Endothelial cell (in vitro differentiated cells): Measurements from ENCODE around the gene RIOK2. TPM values are rescaled to one million over a fixed set of nuclear protein-coding genes. Genes with fewer than 3 reads are reported as not detected.

Experiments
- DNase-seq: peaks from one replicate; pipeline ENCODE4 v3.0.0; 2021; ENCODE audit warnings: low spot score
- H3K27ac Mint-ChIP-seq: one replicate; pipeline ENCODE4 v1.8.0; 2021; ENCODE audit warnings: mixed read lengths, inconsistent platforms; ENCODE audit not compliant: unreplicated experiment
- H3K27me3 Mint-ChIP-seq: one replicate; pipeline ENCODE4 v1.8.0; 2021; ENCODE audit warnings: mild to moderate bottlenecking, moderate library complexity, mixed read lengths, inconsistent platforms; ENCODE audit not compliant: unreplicated experiment
- H3K36me3 Mint-ChIP-seq: one replicate; pipeline ENCODE4 v1.8.0; 2021; ENCODE audit warnings: mild to moderate bottlenecking, low read depth, mixed read lengths, inconsistent platforms; ENCODE audit not compliant: unreplicated experiment
- H3K4me1 Mint-ChIP-seq: one replicate; pipeline ENCODE4 v1.8.0; 2021; ENCODE audit warnings: mild to moderate bottlenecking, mixed read lengths, inconsistent platforms; ENCODE audit not compliant: unreplicated experiment
- H3K4me3 Mint-ChIP-seq: one replicate; pipeline ENCODE4 v1.8.0; 2021; ENCODE audit warnings: mild to moderate bottlenecking, mixed read lengths, inconsistent platforms; ENCODE audit not compliant: unreplicated experiment
- H3K9me3 Mint-ChIP-seq: one replicate; pipeline ENCODE4 v1.8.0; 2021; ENCODE audit warnings: mixed read lengths, inconsistent platforms; ENCODE audit not compliant: unreplicated experiment
- total RNA-seq: library from RNA; stranded (reverse); fragmentation: NEBNext Ultra II Directional; extraction: Animal tissue kit (Norgen Biotek cat#: 25700); gene quantifications from one replicate; pipeline ENCODE4 v1.2.1, GENCODE V29; 2021; ENCODE audit not compliant: unreplicated experiment
- TF ChIP-seq, protein P1 (sequence below): fragments of 200-600 bp; sonication (generic); IDR thresholded peaks from one replicate; pipeline ENCODE4 v1.5.0; 2021; ENCODE audit warnings: antibody characterized with exemption; ENCODE audit not compliant: unreplicated experiment

RIOK2 gene
- total RNA-seq, 1 donor from 2014 or later: 30.7 TPM

DNA sequence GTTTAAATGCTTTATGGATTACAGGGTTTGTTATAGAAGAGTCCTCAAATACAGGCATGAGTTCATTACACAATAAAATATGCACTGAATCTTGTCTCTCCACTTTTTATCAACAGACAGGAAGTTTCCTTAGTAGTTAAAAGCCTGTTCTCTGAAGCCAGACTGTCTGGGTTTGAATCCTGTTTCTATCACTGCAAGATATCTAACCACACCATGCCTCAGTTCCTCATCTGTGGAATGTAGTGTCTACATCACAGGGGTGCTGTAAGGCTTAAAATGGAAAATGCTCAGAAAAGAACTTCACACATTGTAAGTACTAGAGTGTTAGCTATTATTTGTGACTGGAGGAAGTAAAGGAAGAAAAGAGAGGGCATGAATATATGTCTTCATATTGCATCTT lies 49.9 kb downstream of the RIOK2 start:
- peaks cover 4% of the 10 kb centered on the region for H3K27me3 Mint-ChIP-seq
- TF ChIP-seq, protein P1, sequence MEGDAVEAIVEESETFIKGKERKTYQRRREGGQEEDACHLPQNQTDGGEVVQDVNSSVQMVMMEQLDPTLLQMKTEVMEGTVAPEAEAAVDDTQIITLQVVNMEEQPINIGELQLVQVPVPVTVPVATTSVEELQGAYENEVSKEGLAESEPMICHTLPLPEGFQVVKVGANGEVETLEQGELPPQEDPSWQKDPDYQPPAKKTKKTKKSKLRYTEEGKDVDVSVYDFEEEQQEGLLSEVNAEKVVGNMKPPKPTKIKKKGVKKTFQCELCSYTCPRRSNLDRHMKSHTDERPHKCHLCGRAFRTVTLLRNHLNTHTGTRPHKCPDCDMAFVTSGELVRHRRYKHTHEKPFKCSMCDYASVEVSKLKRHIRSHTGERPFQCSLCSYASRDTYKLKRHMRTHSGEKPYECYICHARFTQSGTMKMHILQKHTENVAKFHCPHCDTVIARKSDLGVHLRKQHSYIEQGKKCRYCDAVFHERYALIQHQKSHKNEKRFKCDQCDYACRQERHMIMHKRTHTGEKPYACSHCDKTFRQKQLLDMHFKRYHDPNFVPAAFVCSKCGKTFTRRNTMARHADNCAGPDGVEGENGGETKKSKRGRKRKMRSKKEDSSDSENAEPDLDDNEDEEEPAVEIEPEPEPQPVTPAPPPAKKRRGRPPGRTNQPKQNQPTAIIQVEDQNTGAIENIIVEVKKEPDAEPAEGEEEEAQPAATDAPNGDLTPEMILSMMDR: no peak
- no peak for DNase-seq
- peaks cover 5% of the 10 kb centered on the region for H3K4me1 Mint-ChIP-seq
- H3K27ac Mint-ChIP-seq: no peak overlapping the region
- H3K9me3 Mint-ChIP-seq: no peaks in the 10 kb centered on the region
- no peaks in the 10 kb centered on the region for H3K36me3 Mint-ChIP-seq
- no peak overlapping the region for H3K4me3 Mint-ChIP-seq

DNA sequence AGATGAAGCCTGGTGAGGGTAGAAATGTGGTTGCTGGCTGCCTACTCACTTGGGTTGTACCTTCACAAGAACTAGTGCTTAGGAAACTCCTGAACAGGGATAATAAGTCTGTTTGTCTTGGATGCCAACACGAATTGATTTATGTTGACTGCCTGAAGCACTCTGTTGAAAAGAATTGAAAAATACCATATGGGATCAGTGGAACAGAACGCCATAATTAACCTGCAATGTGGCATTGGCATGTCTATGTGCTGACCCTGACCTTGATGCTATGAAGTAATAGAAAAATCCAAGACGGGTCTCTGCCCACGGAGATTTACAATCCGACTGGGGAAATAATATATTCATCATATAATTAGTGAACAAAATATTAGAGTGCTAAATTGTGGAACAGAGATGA lies 51.1 kb downstream of the RIOK2 start:
- Mint-ChIP-seq H3K27ac (no peak overlapping the region), H3K9me3 (no peaks in the 10 kb centered on the region), H3K4me3 (no peak overlapping the region), H3K4me1 (peaks cover 14% of the 10 kb centered on the region), H3K27me3 (peaks cover 4% of the 10 kb centered on the region), H3K36me3 (no peaks in the 10 kb centered on the region)
- TF ChIP-seq, protein P1: no peak
- DNase-seq: no peak

DNA sequence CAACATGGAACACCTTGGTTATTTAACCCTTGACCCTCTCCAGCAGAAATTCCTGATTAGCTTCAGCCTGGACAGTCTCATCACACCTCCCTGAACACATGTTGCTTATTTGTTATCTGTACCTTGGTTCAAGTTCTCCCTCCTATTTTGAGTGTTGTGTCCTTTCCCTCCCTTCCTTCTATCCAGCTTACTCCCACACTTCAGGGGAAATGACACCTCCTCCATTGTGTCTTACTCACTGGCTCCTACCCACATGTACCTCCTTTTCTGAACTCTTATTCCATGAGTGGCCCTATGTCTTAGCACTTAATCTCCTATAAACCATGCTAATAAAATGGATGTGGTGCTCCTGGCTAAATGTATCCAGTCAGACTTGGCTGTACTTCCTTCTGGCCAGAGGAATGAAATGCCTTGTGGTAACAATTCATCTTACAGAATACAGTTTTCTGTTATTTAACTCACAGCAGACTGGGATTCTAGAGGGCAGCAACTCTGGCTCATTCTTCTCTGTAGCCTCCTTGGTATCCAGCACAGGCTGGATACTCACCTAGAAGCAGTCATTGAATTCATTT lies 51.8 kb downstream of the RIOK2 start:
- Mint-ChIP-seq H3K9me3 (no peaks in the 10 kb centered on the region), H3K4me3 (no peak overlapping the region), H3K27ac (no peak overlapping the region), H3K4me1 (peaks cover 14% of the 10 kb centered on the region), H3K27me3 (peaks cover 4% of the 10 kb centered on the region), H3K36me3 (no peaks in the 10 kb centered on the region)
- DNase-seq: no peak
- TF ChIP-seq, protein P1: no peak

DNA sequence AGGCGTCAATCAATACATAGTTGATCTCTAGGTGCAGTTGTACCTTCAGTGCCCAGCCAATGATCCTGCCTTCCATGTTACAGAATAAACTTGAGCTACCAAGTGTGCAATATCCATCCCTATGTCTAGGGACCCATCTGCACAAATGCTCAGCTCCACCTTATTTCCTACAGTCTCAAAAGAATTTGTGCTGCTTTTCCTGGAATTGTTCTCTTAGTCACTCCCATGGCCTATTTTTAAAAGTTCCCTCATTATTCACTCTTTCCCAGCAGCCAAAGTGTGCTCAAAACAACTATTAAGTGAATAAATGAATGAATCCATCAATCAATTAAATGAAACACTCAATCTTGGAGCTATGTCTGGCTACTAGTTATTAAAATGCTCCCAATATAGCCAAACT lies 55.3 kb downstream of the RIOK2 start:
- H3K9me3 Mint-ChIP-seq: no peaks in the 10 kb centered on the region
- peaks cover 2% of the 10 kb centered on the region for H3K27me3 Mint-ChIP-seq
- H3K36me3 Mint-ChIP-seq: no peaks in the 10 kb centered on the region
- no peak for DNase-seq
- TF ChIP-seq, protein P1: no peak
- no peak overlapping the region for H3K27ac Mint-ChIP-seq
- H3K4me3 Mint-ChIP-seq: no peak overlapping the region
- H3K4me1 Mint-ChIP-seq: peaks cover 17% of the 10 kb centered on the region

DNA sequence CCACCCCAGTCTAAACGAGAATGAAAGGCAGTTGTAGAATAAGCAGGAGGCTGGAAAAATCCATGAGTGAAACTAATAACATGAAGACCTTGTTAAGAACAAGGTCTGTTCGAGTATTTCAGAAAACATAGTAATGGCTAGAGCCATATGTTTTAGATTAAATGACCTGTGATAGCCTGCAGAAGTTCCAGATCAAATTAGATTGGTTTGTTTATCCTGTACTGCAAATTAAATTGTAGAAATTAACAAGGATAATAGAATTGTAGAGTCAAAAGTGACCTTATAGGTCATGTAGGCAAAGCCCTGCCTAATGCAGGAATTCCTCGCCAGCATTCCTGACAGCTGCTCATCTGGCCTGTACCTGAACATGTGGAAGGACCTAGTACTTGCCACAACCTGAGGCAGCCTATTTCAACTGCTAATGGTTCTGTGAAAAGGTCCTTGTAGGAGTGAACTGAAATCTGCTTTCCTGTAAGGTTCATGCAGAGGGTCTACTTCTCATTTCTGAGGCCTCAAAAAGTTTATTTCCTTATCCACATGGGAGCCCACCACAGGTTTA lies 57.8 kb downstream of the RIOK2 start:
- H3K9me3 Mint-ChIP-seq: no peaks in the 10 kb centered on the region
- no peak overlapping the region for H3K27ac Mint-ChIP-seq
- no peaks in the 10 kb centered on the region for H3K36me3 Mint-ChIP-seq
- peaks cover 17% of the 10 kb centered on the region for H3K4me1 Mint-ChIP-seq
- H3K4me3 Mint-ChIP-seq: no peak overlapping the region
- peaks cover 2% of the 10 kb centered on the region for H3K27me3 Mint-ChIP-seq
- TF ChIP-seq, protein P1: no peak
- no peak for DNase-seq
